PC-3 (cell line): ENCODE measurements around the gene MIPOL1. TPM values are rescaled to one million over a fixed set of nuclear protein-coding genes. Genes with fewer than 3 reads are reported as not detected.
"Not testable (repeated sequence)": the region's sequence is repeated elsewhere in the genome, so short reads cannot be mapped to it uniquely, and the experiment has no call there.

Source experiments
- ATAC-seq: fragments of 200-7000 bp; cut with Tn5 transposase; 2 replicates; pipeline ENCODE4 v1.9.1; 2020; ENCODE audit warnings: mild to moderate bottlenecking, moderate library complexity
- BruUV-seq: library from RNA; stranded (reverse); fragments of 400-500 nt; replicated peaks from 2 replicates; lab custom pipeline; 2021; lab: Mats Ljungman, UMichigan
- CTCF ChIA-PET: fragments of 300-600 bp; sonication (Branson Sonifier 250); formaldehyde crosslinking; loops from one replicate; lab custom pipeline; 2022; ENCODE audit warnings: antibody characterized with exemption; lab: Charles Lee
- POLR2A ChIA-PET: fragments of 300-600 bp; sonication (Branson Sonifier 250); formaldehyde crosslinking; loops from one replicate; lab custom pipeline; 2022; ENCODE audit warnings: antibody characterized with exemption; ENCODE audit not compliant: unreplicated experiment; lab: Charles Lee
- DNase-seq: peaks from one replicate; pipeline ENCODE4 v3.0.0-alpha.2; 2015
- H2AFZ ChIP-seq: fragments of 300-600 bp; sonication (generic); 2 replicates; pipeline ENCODE4 v1.6.0; 2016; ENCODE audit warnings: antibody characterized with exemption, low read length
- H3F3A ChIP-seq: fragments of 300-600 bp; sonication (generic); one replicate; pipeline ENCODE4 v1.6.0; 2017; ENCODE audit warnings: antibody characterized with exemption, low read length, control low read depth, mild to moderate bottlenecking; ENCODE audit not compliant: unreplicated experiment
- H3K27ac ChIP-seq: fragments of 300-600 bp; sonication (generic); 2 replicates; pipeline ENCODE4 v1.5.1; 2016; ENCODE audit warnings: mild to moderate bottlenecking, low read length
- H3K27me3 ChIP-seq: fragments of 300-600 bp; sonication (generic); 2 replicates; pipeline ENCODE4 v1.6.1; 2016; ENCODE audit warnings: low read length, mixed read lengths
- H3K36me3 ChIP-seq: fragments of 300-600 bp; sonication (generic); 2 replicates; pipeline ENCODE4 v1.6.1; 2016; ENCODE audit warnings: low read depth, mixed run types, low read length, mixed read lengths
- H3K4me1 ChIP-seq: fragments of 300-600 bp; sonication (generic); 2 replicates; pipeline ENCODE4 v1.5.1; 2016; ENCODE audit warnings: low read length; ENCODE audit not compliant: insufficient read depth
- H3K4me2 ChIP-seq: fragments of 300-600 bp; sonication (generic); 2 replicates; pipeline ENCODE4 v1.6.0; 2016; ENCODE audit warnings: low read length
- H3K4me3 ChIP-seq: fragments of 300-600 bp; sonication (generic); 2 replicates; pipeline ENCODE4 v1.5.1; 2016; ENCODE audit warnings: mild to moderate bottlenecking, low read length, mixed read lengths
- H3K79me2 ChIP-seq: fragments of 300-600 bp; sonication (generic); 2 replicates; pipeline ENCODE4 v1.6.1; 2017; ENCODE audit warnings: low read length, mixed read lengths
- H3K9ac ChIP-seq: fragments of 300-600 bp; sonication (generic); 2 replicates; pipeline ENCODE4 v1.6.0; 2016; ENCODE audit warnings: mild to moderate bottlenecking, low read length
- H3K9me2 ChIP-seq: fragments of 300-600 bp; sonication (generic); replicated peaks from 2 replicates; pipeline ENCODE4 v1.6.1; 2016; ENCODE audit warnings: mixed run types, low read length, mixed read lengths
- H3K9me3 ChIP-seq: fragments of 300-600 bp; sonication (generic); 2 replicates; pipeline ENCODE4 v1.6.1; 2016; ENCODE audit warnings: low read length, mixed read lengths
- H4K20me1 ChIP-seq: fragments of 300-600 bp; sonication (generic); 2 replicates; pipeline ENCODE4 v1.6.1; 2016; ENCODE audit warnings: low read length, mixed read lengths
- EZH2 ChIP-seq: fragments of 300-600 bp; sonication (generic); IDR thresholded peaks from one replicate; pipeline ENCODE4 v1.6.1; 2017; ENCODE audit warnings: antibody characterized with exemption, mild to moderate bottlenecking, low read length; ENCODE audit not compliant: unreplicated experiment
- EZH2phosphoT487 ChIP-seq: fragments of 300-600 bp; sonication (generic); IDR thresholded peaks from 2 replicates; pipeline ENCODE4 v1.6.1; 2018; ENCODE audit warnings: mild to moderate bottlenecking, antibody characterized with exemption, low read length, borderline replicate concordance
- intact Hi-C: fragments of 100-400 bp; cut with micrococcal nuclease; formaldehyde crosslinking; loops from 2 replicates; pipeline ENCODE4 v1.9.0; 2023
- total RNA-seq: library from RNA; depleted of rRNA; stranded (reverse); fragments of >200 nt; gene quantifications from 2 replicates; pipeline ENCODE4 v1.2.3, GENCODE V29; 2014
- TF ChIP-seq, protein P1 (sequence below): fragments of 300-600 bp; sonication (generic); conservative IDR thresholded peaks from 2 replicates; pipeline ENCODE4 v1.5.1; 2017; ENCODE audit warnings: antibody characterized with exemption, low read depth, mild to moderate bottlenecking, low read length

The MIPOL1 gene
- total RNA-seq, 1 experiment from 2014 or later: 22.5 TPM

DNA sequence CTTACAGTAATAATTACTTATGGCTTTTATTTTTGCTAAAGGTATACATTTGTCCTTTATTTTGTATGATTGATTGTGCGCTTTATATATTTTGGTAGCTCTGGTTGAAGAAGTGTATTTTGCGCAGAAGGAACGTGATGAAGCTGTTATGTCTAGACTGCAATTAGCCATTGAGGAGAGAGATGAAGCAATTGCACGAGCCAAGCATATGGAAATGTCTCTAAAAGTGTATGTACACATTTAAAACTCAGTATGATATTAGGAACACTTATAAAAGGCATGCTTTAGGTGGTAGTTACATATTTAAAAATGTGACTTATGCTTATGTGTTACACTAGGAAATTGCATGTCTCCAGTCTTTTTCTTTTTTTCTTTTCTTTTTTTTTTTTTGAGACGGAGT, 87.5 kb downstream of the MIPOL1 start:
- Histone ChIP-seq H3K4me1 (no peaks in the 10 kb centered on the region), H3F3A (no peaks in the 10 kb centered on the region), H4K20me1 (no peaks in the 10 kb centered on the region), H3K9me2 (no peaks in the 10 kb centered on the region), H3K27ac (no peak overlapping the region), H3K9me3 (no peaks in the 10 kb centered on the region), H3K36me3 (no peaks in the 10 kb centered on the region), H3K4me2 (no peak overlapping the region), H3K27me3 (no peaks in the 10 kb centered on the region), H3K4me3 (no peak overlapping the region), H3K79me2 (no peaks in the 10 kb centered on the region), H2AFZ (no peak overlapping the region), H3K9ac (no peak overlapping the region)
- DNase-seq (no peak), ATAC-seq (no peak)
- intact Hi-C loops: no loop called here
- TF ChIP-seq EZH2 (no peak), EZH2phosphoT487 (no peak)
- TF ChIP-seq, protein P1, sequence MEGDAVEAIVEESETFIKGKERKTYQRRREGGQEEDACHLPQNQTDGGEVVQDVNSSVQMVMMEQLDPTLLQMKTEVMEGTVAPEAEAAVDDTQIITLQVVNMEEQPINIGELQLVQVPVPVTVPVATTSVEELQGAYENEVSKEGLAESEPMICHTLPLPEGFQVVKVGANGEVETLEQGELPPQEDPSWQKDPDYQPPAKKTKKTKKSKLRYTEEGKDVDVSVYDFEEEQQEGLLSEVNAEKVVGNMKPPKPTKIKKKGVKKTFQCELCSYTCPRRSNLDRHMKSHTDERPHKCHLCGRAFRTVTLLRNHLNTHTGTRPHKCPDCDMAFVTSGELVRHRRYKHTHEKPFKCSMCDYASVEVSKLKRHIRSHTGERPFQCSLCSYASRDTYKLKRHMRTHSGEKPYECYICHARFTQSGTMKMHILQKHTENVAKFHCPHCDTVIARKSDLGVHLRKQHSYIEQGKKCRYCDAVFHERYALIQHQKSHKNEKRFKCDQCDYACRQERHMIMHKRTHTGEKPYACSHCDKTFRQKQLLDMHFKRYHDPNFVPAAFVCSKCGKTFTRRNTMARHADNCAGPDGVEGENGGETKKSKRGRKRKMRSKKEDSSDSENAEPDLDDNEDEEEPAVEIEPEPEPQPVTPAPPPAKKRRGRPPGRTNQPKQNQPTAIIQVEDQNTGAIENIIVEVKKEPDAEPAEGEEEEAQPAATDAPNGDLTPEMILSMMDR: no peak
- no TSS peak for BruUV-seq
- CTCF ChIA-PET: no interaction called here
- POLR2A ChIA-PET: no interaction called here

DNA sequence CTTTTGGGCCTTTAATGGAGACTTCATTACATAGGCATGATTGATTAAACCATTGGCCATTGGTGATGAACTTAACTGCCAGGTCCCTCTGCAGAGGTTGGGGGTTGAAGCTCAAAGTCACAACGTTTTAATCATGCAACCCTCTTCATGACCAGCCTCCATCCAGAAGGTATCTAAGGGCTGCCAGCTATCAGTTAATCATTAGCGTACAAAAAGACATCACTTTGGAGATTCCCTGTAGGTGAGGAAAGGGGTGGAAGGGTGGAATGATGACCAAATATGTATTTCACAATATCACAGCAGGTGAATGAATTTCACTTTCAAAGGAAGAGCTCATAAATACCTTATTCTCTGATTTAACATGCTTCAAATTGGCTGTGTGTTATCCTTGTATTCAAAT, 92.0 kb downstream of the MIPOL1 start:
- Histone ChIP-seq H3F3A (no peaks in the 10 kb centered on the region), H3K79me2 (no peaks in the 10 kb centered on the region), H3K27ac (no peak overlapping the region), H2AFZ (no peak overlapping the region), H3K4me1 (no peaks in the 10 kb centered on the region), H3K36me3 (0 out of 2 replicates have a peak, but pooled peaks cover 6% of the 10 kb centered on the region), H3K4me3 (no peak overlapping the region), H4K20me1 (no peaks in the 10 kb centered on the region), H3K9me3 (no peaks in the 10 kb centered on the region), H3K9ac (no peak overlapping the region), H3K4me2 (no peak overlapping the region), H3K27me3 (no peaks in the 10 kb centered on the region), H3K9me2 (no peaks in the 10 kb centered on the region)
- intact Hi-C loops: no loop called here
- no peak for DNase-seq
- ChIA-PET POLR2A (no interaction called here), CTCF (no interaction called here)
- TF ChIP-seq EZH2phosphoT487: no peak
- TF ChIP-seq, protein P1: no peak
- no peak for TF ChIP-seq EZH2
- BruUV-seq: no TSS peak
- no peak for ATAC-seq

DNA sequence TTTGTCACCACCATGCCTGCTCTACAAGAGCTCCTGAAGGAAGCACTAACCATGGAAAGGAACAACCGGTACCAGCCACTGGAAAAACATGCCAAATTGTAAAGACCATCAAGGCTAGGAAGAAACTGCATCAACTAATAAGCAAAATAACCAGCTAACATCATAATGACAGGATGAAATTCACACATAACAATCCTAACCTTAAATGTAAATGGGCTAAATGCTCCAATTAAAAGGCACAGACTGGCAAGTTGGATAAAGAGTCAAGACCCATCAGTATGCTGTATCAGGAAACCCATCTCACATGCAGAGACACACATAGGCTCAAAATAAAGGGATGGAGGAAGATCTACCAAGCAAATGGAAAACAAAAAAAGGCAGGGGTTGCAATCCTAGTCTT, 97.5 kb downstream of the MIPOL1 start:
- H3K36me3 ChIP-seq, DNase-seq, ATAC-seq, H3K79me2 ChIP-seq, H3K4me1 ChIP-seq, H3K9ac ChIP-seq, CTCF ChIA-PET, H3K9me2 ChIP-seq, intact Hi-C loops, H3K4me2 ChIP-seq, H3K27me3 ChIP-seq, H3K4me3 ChIP-seq, H4K20me1 ChIP-seq, H3K9me3 ChIP-seq, H3F3A ChIP-seq, H2AFZ ChIP-seq, POLR2A ChIA-PET, H3K27ac ChIP-seq, BruUV-seq: not testable (repeated sequence)
